Breast epithelium (tissue), 4 donors: ENCODE data around the gene DNAJC16. TPM values are rescaled to one million over a fixed set of nuclear protein-coding genes. Genes with fewer than 3 reads are reported as not detected.

Experiments used
- DNase-seq, 2 donors: peaks; one replicate each; pipeline ENCODE4 v3.0.0-alpha.2; 2019; ENCODE audit warnings: low spot score in 2 of 2
- H3K27ac ChIP-seq, 2 donors: fragments of 200-600 bp; sonication (generic) in 1 of 2; one replicate each; pipeline ENCODE4 v1.5.1; 2016 to 2019; ENCODE audit warnings: mild to moderate bottlenecking in 1 of 2
- H3K27me3 ChIP-seq, 2 donors: fragments of 200-600 bp; sonication (generic) in 1 of 2; one replicate each; pipeline versions ENCODE4 v1.5.1 to v1.6.0; 2017 to 2019; ENCODE audit warnings: control low read depth in 1 of 2, mild to moderate bottlenecking in 1 of 2
- H3K36me3 ChIP-seq: fragments of 200-600 bp; one replicate; pipeline ENCODE4 v1.5.1; 2019
- H3K4me1 ChIP-seq, 2 donors: fragments of 200-600 bp; sonication (generic); one replicate each; pipeline ENCODE4 v1.5.1; 2016 to 2019; ENCODE audit warnings: control low read depth in 1 of 2
- H3K4me3 ChIP-seq, 3 donors: fragments of 200-600 bp; sonication (generic); 1 replicate in 2 of 3; 2 replicates in 1 of 3; pipeline ENCODE4 v1.5.1; 2016 to 2019; ENCODE audit warnings: mild to moderate bottlenecking in 3 of 3, moderate library complexity in 2 of 3
- H3K9me3 ChIP-seq, 2 donors: fragments of 200-600 bp; sonication (generic) in 1 of 2; one replicate each; pipeline ENCODE4 v1.5.1; 2016 to 2019; ENCODE audit warnings: control low read depth in 1 of 2
- CTCF ChIP-seq, 3 donors: fragments of 450-650 bp; IDR thresholded peaks; one replicate each; pipeline ENCODE4 v1.5.1; 2016 to 2017; ENCODE audit warnings: antibody characterized with exemption in 3 of 3, mild to moderate bottlenecking in 3 of 3, moderate library complexity in 3 of 3
- POLR2A ChIP-seq: fragments of 450-650 bp; IDR thresholded peaks from one replicate; pipeline ENCODE4 v1.6.1; 2016; ENCODE audit warnings: antibody characterized with exemption, mild to moderate bottlenecking, moderate library complexity
- POLR2AphosphoS5 ChIP-seq, 3 donors: sonication (generic); formaldehyde crosslinking; IDR thresholded peaks; one replicate each; pipeline ENCODE4 v1.6.1; 2017; ENCODE audit warnings: antibody characterized with exemption in 3 of 3
- intact Hi-C: fragments of 100-400 bp; cut with DNase I; formaldehyde crosslinking; loops from one replicate; pipeline ENCODE4 v1.15.1; 2023; ENCODE audit warnings: low total_unique reads
- total RNA-seq, 3 donors: library from RNA; depleted of rRNA; stranded (reverse); fragments of >200 nt; gene quantifications; one replicate each; pipeline ENCODE4 v1.1.0, GENCODE V29; 2016

The DNAJC16 gene
- total RNA-seq, 3 donors from 2014 or later = 14.1 to 30.4 (median 21.0) TPM

- H3K4me1 ChIP-seq = no peaks in the 10 kb centered on the region
- DNase-seq = no peak
- TF ChIP-seq POLR2A (no peak), POLR2AphosphoS5 (IDR thresholded peaks at IDR 0.05) (no peak), CTCF (IDR thresholded peaks at IDR 0.05) (no peak)
- no peak overlapping the region for H3K27ac ChIP-seq
- intact Hi-C loops = no loop called here
- H3K27me3 ChIP-seq = no peaks in the 10 kb centered on the region
- no peak overlapping the region for H3K4me3 ChIP-seq
- no peaks in the 10 kb centered on the region for H3K9me3 ChIP-seq
- H3K36me3 ChIP-seq = no peaks in the 10 kb centered on the region
Observed at GRCh38 chr1:15492596-15492995, 34.1 kb upstream of the DNAJC16 start.

- H3K4me1 ChIP-seq = no peaks in the 10 kb centered on the region
- no peaks in the 10 kb centered on the region for H3K9me3 ChIP-seq
- DNase-seq = no peak
- H3K36me3 ChIP-seq = no peaks in the 10 kb centered on the region
- no peak overlapping the region for H3K4me3 ChIP-seq
- no peaks in the 10 kb centered on the region for H3K27me3 ChIP-seq
- intact Hi-C loops = no loop called here
- TF ChIP-seq POLR2A = no peak
- TF ChIP-seq POLR2AphosphoS5 (IDR thresholded peaks at IDR 0.05) = no peak
- TF ChIP-seq CTCF (IDR thresholded peaks at IDR 0.05) = no peak
- H3K27ac ChIP-seq = no peak overlapping the region
Observed at GRCh38 chr1:15493869-15494390, 32.7 kb upstream of the DNAJC16 start.

- Histone ChIP-seq H3K27me3 (no peaks in the 10 kb centered on the region), H3K36me3 (no peaks in the 10 kb centered on the region), H3K27ac (no peak overlapping the region), H3K4me1 (no peaks in the 10 kb centered on the region), H3K4me3 (no peak overlapping the region), H3K9me3 (no peaks in the 10 kb centered on the region)
- TF ChIP-seq POLR2AphosphoS5 (IDR thresholded peaks at IDR 0.05) = no peak
- TF ChIP-seq POLR2A = no peak
- no peak for TF ChIP-seq CTCF (IDR thresholded peaks at IDR 0.05)
- DNase-seq = no peak
- intact Hi-C loops = no loop called here
Observed at GRCh38 chr1:15500184-15501178, 26.2 kb upstream of the DNAJC16 start.

- no peaks in the 10 kb centered on the region for H3K4me1 ChIP-seq
- H3K36me3 ChIP-seq = no peaks in the 10 kb centered on the region
- no peaks in the 10 kb centered on the region for H3K27me3 ChIP-seq
- H3K9me3 ChIP-seq = no peaks in the 10 kb centered on the region
- DNase-seq = no peak
- TF ChIP-seq POLR2A (no peak), CTCF (IDR thresholded peaks at IDR 0.05) (peak in 2 of 3 donors; percentile 16 to 24), POLR2AphosphoS5 (IDR thresholded peaks at IDR 0.05) (no peak)
- intact Hi-C loops = no loop called here
- no peak overlapping the region for H3K27ac ChIP-seq
- no peak overlapping the region for H3K4me3 ChIP-seq
Observed at GRCh38 chr1:15501208-15502032, 25.2 kb upstream of the DNAJC16 start.
